ENCODE results near the gene SNRPA. TPM values are rescaled to one million over a fixed set of nuclear protein-coding genes. Genes with fewer than 3 reads are reported as not detected.

SNRPA gene
- total and polyA plus RNA-seq, 4 donors: 44.5 to 77.4 (median 58.6) TPM

DNA sequence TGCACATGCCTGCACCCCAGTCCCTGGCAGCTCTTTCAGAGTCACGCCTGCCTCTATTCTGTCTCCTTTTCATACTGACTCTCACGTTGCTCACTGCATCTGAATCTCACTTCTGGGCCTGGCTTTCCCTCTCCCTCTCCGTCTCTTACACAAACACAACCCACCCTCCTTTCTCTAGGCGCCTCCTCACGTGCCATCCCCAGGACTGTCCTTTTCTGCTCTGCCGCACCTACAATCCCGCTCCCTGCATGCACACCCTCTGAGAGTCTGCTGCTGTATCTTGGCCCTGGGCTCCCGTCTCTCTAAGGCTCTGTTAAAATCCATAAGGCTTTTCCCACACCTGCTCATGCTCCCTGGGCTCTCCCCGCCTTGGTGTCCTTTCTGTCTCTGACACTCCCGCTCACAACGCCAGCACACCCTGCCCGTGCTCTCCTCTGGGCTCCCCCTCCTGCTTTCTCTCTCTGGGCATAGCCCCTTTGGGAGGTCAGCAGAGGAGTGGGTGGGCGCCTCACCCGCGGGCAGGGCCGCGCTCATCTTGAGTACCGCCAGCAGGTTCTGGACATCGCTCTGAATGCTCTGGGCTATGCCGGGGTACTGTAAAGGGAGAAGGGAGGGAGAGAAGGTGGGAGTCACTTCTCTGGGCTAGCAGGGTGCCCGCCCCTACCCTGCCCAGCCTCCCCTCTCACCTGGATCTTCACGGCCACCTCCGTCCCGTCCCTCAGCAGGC lies 47.8 kb upstream of the SNRPA start:
- DNase-seq (no peak), ATAC-seq (ENCODE audit: insufficient read depth, low FRiP score) (no peak)
- H3K9me3 ChIP-seq (ENCODE audit: control insufficient read depth in 4 of 4, insufficient read depth in 3 of 4, low read length in 3 of 4): no peaks in the 10 kb centered on the region
- H3K27ac ChIP-seq (ENCODE audit: low read depth in 1 of 2, low read length in 1 of 2): no peak overlapping the region
- H3K27me3 ChIP-seq (ENCODE audit: control insufficient read depth in 3 of 3, insufficient read depth in 3 of 3, low read length in 2 of 3): no peaks in the 10 kb centered on the region
- TF ChIP-seq CTCF (IDR thresholded peaks at IDR 0.05; ENCODE audit: control extremely low read depth, extremely low read depth): no peak
- no peak overlapping the region for H3K9ac ChIP-seq (ENCODE audit: insufficient read depth in 1 of 2, low read length in 2 of 2)
- H3K4me1 ChIP-seq (ENCODE audit: control insufficient read depth in 5 of 5, insufficient read depth in 5 of 5, low read length in 5 of 5): peaks cover 0 to 2% (median 0%) of the 10 kb centered on the region in 5 donors
- 94 to 95% methylated on average over 23 to 24 of the region's 24 CpGs for WGBS, 2 donors
- H3K4me3 ChIP-seq: no peak overlapping the region
- H3K36me3 ChIP-seq (ENCODE audit: control insufficient read depth in 4 of 4, insufficient read depth in 4 of 4, low read length in 4 of 4): peaks cover 5 to 55% (median 22%) of the 10 kb centered on the region in 4 donors

GRCh38 chr19:40704491-40705361 lies 46.3 kb upstream of the SNRPA start:
- H3K9me3 ChIP-seq (ENCODE audit: control insufficient read depth in 4 of 4, insufficient read depth in 3 of 4, low read length in 3 of 4): no peaks in the 10 kb centered on the region
- H3K4me3 ChIP-seq: no peak overlapping the region
- no peak overlapping the region for H3K9ac ChIP-seq (ENCODE audit: insufficient read depth in 1 of 2, low read length in 2 of 2)
- WGBS, 2 donors: 95 to 96% methylated on average over 18 of the region's 18 CpGs
- DNase-seq (no peak), ATAC-seq (ENCODE audit: insufficient read depth, low FRiP score) (no peak)
- no peak overlapping the region for H3K27ac ChIP-seq (ENCODE audit: low read depth in 1 of 2, low read length in 1 of 2)
- no peak for TF ChIP-seq CTCF (IDR thresholded peaks at IDR 0.05; ENCODE audit: control extremely low read depth, extremely low read depth)
- H3K27me3 ChIP-seq (ENCODE audit: control insufficient read depth in 3 of 3, insufficient read depth in 3 of 3, low read length in 2 of 3): no peaks in the 10 kb centered on the region
- H3K4me1 ChIP-seq (ENCODE audit: control insufficient read depth in 5 of 5, insufficient read depth in 5 of 5, low read length in 5 of 5): peaks cover 0 to 2% (median 0%) of the 10 kb centered on the region in 5 donors
- peaks cover 14 to 50% (median 28%) of the 10 kb centered on the region in 4 donors for H3K36me3 ChIP-seq (ENCODE audit: control insufficient read depth in 4 of 4, insufficient read depth in 4 of 4, low read length in 4 of 4)

DNA sequence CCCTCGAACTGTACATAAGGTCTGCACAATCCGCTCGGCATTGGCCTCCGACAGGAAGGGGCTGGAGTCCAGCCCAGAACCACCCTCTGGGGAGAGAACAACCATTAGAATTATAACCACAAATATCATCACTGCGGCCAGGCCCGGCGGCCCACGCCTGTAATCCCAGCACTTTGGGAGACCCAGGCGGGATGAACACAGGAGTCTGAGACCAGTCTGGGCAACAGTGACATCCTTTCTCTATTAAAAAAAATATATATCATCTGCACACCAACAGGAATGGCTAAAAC lies 45.7 kb upstream of the SNRPA start:
- peak overlapping the region in 1 of 2 donors; percentile 41 for H3K27ac ChIP-seq (ENCODE audit: low read depth in 1 of 2, low read length in 1 of 2)
- no peak for TF ChIP-seq CTCF (IDR thresholded peaks at IDR 0.05; ENCODE audit: control extremely low read depth, extremely low read depth)
- no peak overlapping the region for H3K9ac ChIP-seq (ENCODE audit: insufficient read depth in 1 of 2, low read length in 2 of 2)
- H3K36me3 ChIP-seq (ENCODE audit: control insufficient read depth in 4 of 4, insufficient read depth in 4 of 4, low read length in 4 of 4): peaks cover 14 to 44% (median 29%) of the 10 kb centered on the region in 4 donors
- WGBS, 2 donors: 94% methylated on average over 9 of the region's 9 CpGs
- H3K4me1 ChIP-seq (ENCODE audit: control insufficient read depth in 5 of 5, insufficient read depth in 5 of 5, low read length in 5 of 5): peaks cover 0 to 2% (median 0%) of the 10 kb centered on the region in 5 donors
- no peaks in the 10 kb centered on the region for H3K27me3 ChIP-seq (ENCODE audit: control insufficient read depth in 3 of 3, insufficient read depth in 3 of 3, low read length in 2 of 3)
- H3K4me3 ChIP-seq: no peak overlapping the region
- ATAC-seq (ENCODE audit: insufficient read depth, low FRiP score): no peak
- DNase-seq: no peak
- H3K9me3 ChIP-seq (ENCODE audit: control insufficient read depth in 4 of 4, insufficient read depth in 3 of 4, low read length in 3 of 4): no peaks in the 10 kb centered on the region
